Measurements from ENCODE around the gene GUCA2A. TPM values are rescaled to one million over a fixed set of nuclear protein-coding genes. Genes with fewer than 3 reads are reported as not detected.

Gene GUCA2A
- total and polyA plus RNA-seq, 2 experiments from 2014 or later = not detected

DNA sequence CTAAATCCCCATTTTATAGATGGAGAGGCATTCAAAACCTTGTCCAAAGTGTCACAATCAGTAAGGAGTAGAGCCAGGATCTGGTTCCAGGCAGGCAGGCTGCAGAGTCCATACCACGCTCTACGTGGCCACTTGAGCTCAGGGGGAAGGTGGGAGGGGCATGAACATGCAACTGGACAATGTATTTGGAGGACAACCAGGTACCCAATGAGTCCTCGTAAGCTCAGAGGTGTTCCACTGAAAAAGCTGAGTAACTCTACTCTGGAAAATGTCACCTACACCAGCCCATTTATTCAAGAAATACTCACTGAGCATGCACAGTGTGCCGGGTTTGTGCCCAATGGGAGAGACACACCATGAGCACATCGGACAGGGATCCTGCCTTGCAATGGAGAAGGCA is 22.6 kb downstream of the GUCA2A start:
- no peak overlapping the region for H3K27ac ChIP-seq
- no peaks in the 10 kb centered on the region for H3K9me3 ChIP-seq (ENCODE audit: low read depth)
- H3K27me3 ChIP-seq = no peaks in the 10 kb centered on the region
- no peak for DNase-seq (ENCODE audit: low read depth in 1 of 2, low spot score in 1 of 2)
- no peak overlapping the region for H3K4me3 ChIP-seq
- H3K36me3 ChIP-seq = no peaks in the 10 kb centered on the region
- no peaks in the 10 kb centered on the region for H3K4me1 ChIP-seq (ENCODE audit: low read depth)
- TF ChIP-seq, protein P1, sequence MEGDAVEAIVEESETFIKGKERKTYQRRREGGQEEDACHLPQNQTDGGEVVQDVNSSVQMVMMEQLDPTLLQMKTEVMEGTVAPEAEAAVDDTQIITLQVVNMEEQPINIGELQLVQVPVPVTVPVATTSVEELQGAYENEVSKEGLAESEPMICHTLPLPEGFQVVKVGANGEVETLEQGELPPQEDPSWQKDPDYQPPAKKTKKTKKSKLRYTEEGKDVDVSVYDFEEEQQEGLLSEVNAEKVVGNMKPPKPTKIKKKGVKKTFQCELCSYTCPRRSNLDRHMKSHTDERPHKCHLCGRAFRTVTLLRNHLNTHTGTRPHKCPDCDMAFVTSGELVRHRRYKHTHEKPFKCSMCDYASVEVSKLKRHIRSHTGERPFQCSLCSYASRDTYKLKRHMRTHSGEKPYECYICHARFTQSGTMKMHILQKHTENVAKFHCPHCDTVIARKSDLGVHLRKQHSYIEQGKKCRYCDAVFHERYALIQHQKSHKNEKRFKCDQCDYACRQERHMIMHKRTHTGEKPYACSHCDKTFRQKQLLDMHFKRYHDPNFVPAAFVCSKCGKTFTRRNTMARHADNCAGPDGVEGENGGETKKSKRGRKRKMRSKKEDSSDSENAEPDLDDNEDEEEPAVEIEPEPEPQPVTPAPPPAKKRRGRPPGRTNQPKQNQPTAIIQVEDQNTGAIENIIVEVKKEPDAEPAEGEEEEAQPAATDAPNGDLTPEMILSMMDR (IDR thresholded peaks at IDR 0.05; ENCODE audit: low read depth, low read length) = no peak

DNA sequence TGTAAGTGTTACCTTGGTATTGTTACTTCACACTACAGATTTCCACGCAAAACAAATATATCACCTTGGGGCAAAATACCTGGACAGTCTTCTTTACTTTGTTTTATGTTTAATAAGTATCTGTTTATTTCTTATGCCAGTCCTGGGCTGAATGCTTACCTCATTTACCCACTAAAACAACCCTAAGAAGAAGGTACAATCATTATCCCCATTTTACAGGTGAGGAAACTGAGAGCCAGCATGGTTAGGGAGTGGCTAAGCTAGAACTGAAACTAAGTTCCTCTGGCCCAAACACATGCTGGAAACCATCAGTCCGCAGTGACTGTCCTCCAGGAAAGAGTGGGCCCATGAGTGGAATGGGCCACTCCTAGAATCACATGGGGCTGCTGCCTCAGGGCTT is 24.4 kb downstream of the GUCA2A start:
- H3K27ac ChIP-seq = no peak overlapping the region
- no peaks in the 10 kb centered on the region for H3K36me3 ChIP-seq
- H3K4me1 ChIP-seq (ENCODE audit: low read depth) = no peaks in the 10 kb centered on the region
- DNase-seq (ENCODE audit: low read depth in 1 of 2, low spot score in 1 of 2) = no peak
- H3K9me3 ChIP-seq (ENCODE audit: low read depth) = no peaks in the 10 kb centered on the region
- no peaks in the 10 kb centered on the region for H3K27me3 ChIP-seq
- TF ChIP-seq, protein P1 (IDR thresholded peaks at IDR 0.05; ENCODE audit: low read depth, low read length) = no peak
- no peak overlapping the region for H3K4me3 ChIP-seq

DNA sequence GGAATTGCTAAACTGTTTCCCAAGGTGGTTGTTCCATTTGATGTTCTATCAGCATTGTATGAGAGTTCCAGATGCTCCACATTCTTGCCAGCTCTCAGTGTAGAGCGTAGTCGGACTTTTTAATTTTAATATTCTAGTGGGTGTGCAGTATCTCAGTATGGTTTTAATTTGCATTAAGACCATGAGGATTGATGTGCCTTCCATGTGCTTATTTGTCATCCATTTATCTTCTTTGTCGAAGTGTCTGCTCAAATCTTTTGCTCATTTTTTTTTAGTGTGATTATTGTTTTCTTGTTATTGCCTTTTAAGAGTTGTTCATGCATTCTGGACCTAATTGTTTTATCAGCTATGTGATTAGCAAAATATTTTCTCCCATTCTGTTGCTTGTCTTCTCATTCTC is 25.1 kb downstream of the GUCA2A start:
- Histone ChIP-seq H3K4me1 (ENCODE audit: low read depth) (no peaks in the 10 kb centered on the region), H3K4me3 (no peak overlapping the region), H3K27me3 (no peaks in the 10 kb centered on the region), H3K36me3 (no peaks in the 10 kb centered on the region), H3K9me3 (ENCODE audit: low read depth) (no peaks in the 10 kb centered on the region), H3K27ac (no peak overlapping the region)
- no peak for DNase-seq (ENCODE audit: low read depth in 1 of 2, low spot score in 1 of 2)
- TF ChIP-seq, protein P1 (IDR thresholded peaks at IDR 0.05; ENCODE audit: low read depth, low read length) = no peak

DNA sequence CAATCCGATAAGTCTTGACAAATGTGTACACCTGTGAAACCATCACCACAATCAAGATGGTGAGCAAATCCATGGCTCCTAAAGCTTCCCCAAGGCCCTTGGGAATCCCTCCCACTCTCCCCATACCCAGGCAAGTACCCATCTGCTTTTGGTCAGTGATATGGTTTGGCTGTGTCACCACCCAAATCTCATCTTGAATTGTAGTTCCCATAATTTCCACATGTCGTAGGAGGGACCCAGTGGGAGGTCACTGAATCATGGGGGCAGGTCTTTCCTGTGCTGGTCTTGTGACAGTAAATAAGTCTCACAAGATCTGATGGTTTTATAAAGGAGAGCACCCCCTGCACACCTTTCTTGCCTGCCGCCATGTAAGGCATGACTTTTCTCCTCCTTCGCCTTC is 26.0 kb downstream of the GUCA2A start:
- Histone ChIP-seq H3K4me1 (ENCODE audit: low read depth) (no peaks in the 10 kb centered on the region), H3K27ac (no peak overlapping the region), H3K27me3 (no peaks in the 10 kb centered on the region), H3K9me3 (ENCODE audit: low read depth) (no peaks in the 10 kb centered on the region), H3K4me3 (no peak overlapping the region), H3K36me3 (no peaks in the 10 kb centered on the region)
- no peak for DNase-seq (ENCODE audit: low read depth in 1 of 2, low spot score in 1 of 2)
- TF ChIP-seq, protein P1 (IDR thresholded peaks at IDR 0.05; ENCODE audit: low read depth, low read length) = no peak

DNA sequence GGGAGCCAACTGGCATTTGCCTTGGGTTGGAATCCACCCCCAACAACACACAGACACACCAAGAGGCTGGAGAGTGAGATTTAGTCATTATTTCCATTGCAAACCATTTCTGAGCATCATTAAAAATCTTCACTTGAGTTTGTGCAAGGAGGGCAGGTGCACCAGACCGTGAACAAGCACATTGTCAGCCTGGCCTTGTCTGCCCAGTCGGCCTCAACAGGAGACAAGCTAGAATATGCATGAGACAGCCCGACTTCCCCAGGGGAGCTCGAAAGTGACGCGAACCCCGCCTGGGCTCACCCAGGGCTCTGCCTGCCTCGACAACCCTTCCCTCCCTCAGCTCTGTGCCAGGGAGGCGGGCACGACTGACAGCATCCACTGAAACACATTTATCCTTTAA is 26.8 kb downstream of the GUCA2A start:
- Histone ChIP-seq H3K9me3 (ENCODE audit: low read depth) (no peaks in the 10 kb centered on the region), H3K27ac (no peak overlapping the region), H3K27me3 (no peaks in the 10 kb centered on the region), H3K4me1 (ENCODE audit: low read depth) (no peaks in the 10 kb centered on the region), H3K36me3 (no peaks in the 10 kb centered on the region), H3K4me3 (no peak overlapping the region)
- TF ChIP-seq, protein P1 (IDR thresholded peaks at IDR 0.05; ENCODE audit: low read depth, low read length) = no peak
- no peak for DNase-seq (ENCODE audit: low read depth in 1 of 2, low spot score in 1 of 2)

DNA sequence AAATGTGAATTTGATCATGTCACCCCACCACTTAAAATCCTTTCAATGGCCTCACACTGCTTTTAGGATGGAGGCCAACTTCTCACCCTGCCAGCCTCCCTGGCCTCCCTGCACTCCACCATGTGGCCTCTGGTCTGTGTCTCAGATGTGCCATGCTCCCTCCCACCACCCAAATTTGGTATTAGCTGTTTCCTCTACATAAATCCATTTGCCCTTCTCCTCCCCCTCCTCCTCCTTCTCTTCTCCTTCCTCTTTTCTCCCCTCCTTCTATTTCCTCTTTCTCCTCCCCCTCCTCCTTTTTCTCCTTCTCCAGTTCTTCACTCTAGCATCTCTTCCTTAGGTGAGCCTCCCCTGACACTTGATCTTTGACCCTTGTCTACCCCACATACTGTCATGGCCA is 28.1 kb downstream of the GUCA2A start:
- Histone ChIP-seq H3K4me1 (ENCODE audit: low read depth) (no peaks in the 10 kb centered on the region), H3K27me3 (no peaks in the 10 kb centered on the region), H3K36me3 (no peaks in the 10 kb centered on the region), H3K27ac (no peak overlapping the region), H3K4me3 (no peak overlapping the region), H3K9me3 (ENCODE audit: low read depth) (no peaks in the 10 kb centered on the region)
- TF ChIP-seq, protein P1 (IDR thresholded peaks at IDR 0.05; ENCODE audit: low read depth, low read length) = no peak
- DNase-seq (ENCODE audit: low read depth in 1 of 2, low spot score in 1 of 2) = no peak
